IMR-90 (cell line): ENCODE data around the gene HYAL4.

Source experiments
- BHLHE40 ChIP-seq: fragments of 150-350 bp; IDR thresholded peaks from 2 replicates; pipeline ENCODE4 v1.6.1; 2016; ENCODE audit warnings: mild to moderate bottlenecking, low read depth, low read length
- CEBPB ChIP-seq: IDR thresholded peaks from 2 replicates; pipeline ENCODE4 v1.6.1; 2012; ENCODE audit warnings: low read depth, low read length, improper control_type of control experiment
- CHD1 ChIP-seq: IDR thresholded peaks from 2 replicates; pipeline ENCODE4 v1.6.1; 2012; ENCODE audit warnings: low read depth, low read length, improper control_type of control experiment
- MAFK ChIP-seq: IDR thresholded peaks from 2 replicates; pipeline ENCODE4 v1.6.1; 2012; ENCODE audit warnings: low read depth, low read length, improper control_type of control experiment
- POLR2A ChIP-seq: IDR thresholded peaks from 2 replicates; pipeline ENCODE4 v1.6.1; 2012; ENCODE audit warnings: mild to moderate bottlenecking, low read depth, low read length
- RAD21 ChIP-seq: IDR thresholded peaks from 2 replicates; pipeline ENCODE4 v1.6.1; 2012; ENCODE audit warnings: low read length, improper control_type of control experiment
- SMC3 ChIP-seq: fragments of 150-350 bp; IDR thresholded peaks from 2 replicates; pipeline ENCODE4 v1.6.1; 2016; ENCODE audit warnings: low read depth, mild to moderate bottlenecking, antibody characterized with exemption, low read length, moderate library complexity
- TF ChIP-seq, protein P1 (sequence below): conservative IDR thresholded peaks from 2 replicates; pipeline ENCODE4 v1.5.1; 2012; ENCODE audit warnings: mild to moderate bottlenecking, low read depth, low read length, improper control_type of control experiment
- TF ChIP-seq, protein P2 (sequence below): fragments of 150-350 bp; IDR thresholded peaks from 2 replicates; pipeline ENCODE4 v1.6.1; 2017; ENCODE audit warnings: mild to moderate bottlenecking, antibody characterized with exemption, low read length, low read depth
- TF ChIP-seq, protein P3 (sequence below): fragments of 150-350 bp; IDR thresholded peaks from 2 replicates; pipeline ENCODE4 v1.6.1; 2016; ENCODE audit warnings: low read depth, mild to moderate bottlenecking, low read length, moderate library complexity, borderline replicate concordance

DNA sequence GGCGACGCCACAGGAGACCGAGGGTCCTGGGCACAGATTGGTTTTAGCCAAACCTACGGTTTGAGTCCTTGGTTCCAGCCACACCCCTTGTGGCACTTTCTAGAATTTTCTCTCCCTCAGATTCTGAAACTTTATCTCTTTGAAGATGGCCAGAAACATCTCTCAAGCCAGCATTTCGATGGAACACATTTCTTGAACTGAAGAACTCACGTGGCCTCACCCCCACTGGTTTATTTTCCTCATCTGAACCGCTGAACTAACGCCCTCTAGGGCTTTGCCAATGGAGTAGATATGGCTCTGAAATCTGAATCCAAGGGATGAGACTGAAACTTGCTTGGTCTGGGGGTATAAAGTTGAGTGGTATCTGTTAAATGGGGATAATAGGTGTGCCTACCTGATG lies 73.3 kb downstream of the HYAL4 start:
- no peak for TF ChIP-seq POLR2A
- no peak for TF ChIP-seq CHD1
- TF ChIP-seq, protein P1, sequence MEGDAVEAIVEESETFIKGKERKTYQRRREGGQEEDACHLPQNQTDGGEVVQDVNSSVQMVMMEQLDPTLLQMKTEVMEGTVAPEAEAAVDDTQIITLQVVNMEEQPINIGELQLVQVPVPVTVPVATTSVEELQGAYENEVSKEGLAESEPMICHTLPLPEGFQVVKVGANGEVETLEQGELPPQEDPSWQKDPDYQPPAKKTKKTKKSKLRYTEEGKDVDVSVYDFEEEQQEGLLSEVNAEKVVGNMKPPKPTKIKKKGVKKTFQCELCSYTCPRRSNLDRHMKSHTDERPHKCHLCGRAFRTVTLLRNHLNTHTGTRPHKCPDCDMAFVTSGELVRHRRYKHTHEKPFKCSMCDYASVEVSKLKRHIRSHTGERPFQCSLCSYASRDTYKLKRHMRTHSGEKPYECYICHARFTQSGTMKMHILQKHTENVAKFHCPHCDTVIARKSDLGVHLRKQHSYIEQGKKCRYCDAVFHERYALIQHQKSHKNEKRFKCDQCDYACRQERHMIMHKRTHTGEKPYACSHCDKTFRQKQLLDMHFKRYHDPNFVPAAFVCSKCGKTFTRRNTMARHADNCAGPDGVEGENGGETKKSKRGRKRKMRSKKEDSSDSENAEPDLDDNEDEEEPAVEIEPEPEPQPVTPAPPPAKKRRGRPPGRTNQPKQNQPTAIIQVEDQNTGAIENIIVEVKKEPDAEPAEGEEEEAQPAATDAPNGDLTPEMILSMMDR = no peak
- TF ChIP-seq, protein P2, sequence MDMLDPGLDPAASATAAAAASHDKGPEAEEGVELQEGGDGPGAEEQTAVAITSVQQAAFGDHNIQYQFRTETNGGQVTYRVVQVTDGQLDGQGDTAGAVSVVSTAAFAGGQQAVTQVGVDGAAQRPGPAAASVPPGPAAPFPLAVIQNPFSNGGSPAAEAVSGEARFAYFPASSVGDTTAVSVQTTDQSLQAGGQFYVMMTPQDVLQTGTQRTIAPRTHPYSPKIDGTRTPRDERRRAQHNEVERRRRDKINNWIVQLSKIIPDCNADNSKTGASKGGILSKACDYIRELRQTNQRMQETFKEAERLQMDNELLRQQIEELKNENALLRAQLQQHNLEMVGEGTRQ = no peak
- TF ChIP-seq BHLHE40 = no peak
- no peak for TF ChIP-seq RAD21
- TF ChIP-seq SMC3 = no peak
- no peak for TF ChIP-seq CEBPB
- no peak for TF ChIP-seq MAFK
- TF ChIP-seq, protein P3, sequence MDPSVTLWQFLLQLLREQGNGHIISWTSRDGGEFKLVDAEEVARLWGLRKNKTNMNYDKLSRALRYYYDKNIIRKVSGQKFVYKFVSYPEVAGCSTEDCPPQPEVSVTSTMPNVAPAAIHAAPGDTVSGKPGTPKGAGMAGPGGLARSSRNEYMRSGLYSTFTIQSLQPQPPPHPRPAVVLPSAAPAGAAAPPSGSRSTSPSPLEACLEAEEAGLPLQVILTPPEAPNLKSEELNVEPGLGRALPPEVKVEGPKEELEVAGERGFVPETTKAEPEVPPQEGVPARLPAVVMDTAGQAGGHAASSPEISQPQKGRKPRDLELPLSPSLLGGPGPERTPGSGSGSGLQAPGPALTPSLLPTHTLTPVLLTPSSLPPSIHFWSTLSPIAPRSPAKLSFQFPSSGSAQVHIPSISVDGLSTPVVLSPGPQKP = no peak
